IMR-90 (cell line): Measurements from ENCODE around the gene CLDN11. TPM values are rescaled to one million over a fixed set of nuclear protein-coding genes. Genes with fewer than 3 reads are reported as not detected.
A peak's percentile ranks its signal among the peaks of the same experiment; 100 is the strongest.

Experiments
- ATAC-seq: fragments of 200-7000 bp; cut with Tn5 transposase; 2 replicates; pipeline ENCODE4 v1.9.1; 2020; ENCODE audit warnings: low read depth, mild to moderate bottlenecking, moderate library complexity
- BruUV-seq: library from RNA; stranded (reverse); fragments of 400-500 nt; replicated peaks from 2 replicates; lab custom pipeline; 2021; lab: Mats Ljungman, UMichigan
- CTCF ChIA-PET: fragments of 300-600 bp; formaldehyde crosslinking; extraction: SDS; loops from one replicate; lab custom pipeline; 2021; ENCODE audit warnings: antibody characterized with exemption; lab: Yijun Ruan, JAX
- POLR2A ChIA-PET: fragments of 300-600 bp; sonication (Branson Sonifier 250); formaldehyde crosslinking; loops from one replicate; lab custom pipeline; 2022; ENCODE audit warnings: antibody characterized with exemption; ENCODE audit not compliant: unreplicated experiment; lab: Charles Lee
- DNase-seq: peaks from one replicate; pipeline ENCODE4 v3.0.0; 2013
- H2AFZ ChIP-seq: replicated peaks from 2 replicates; pipeline ENCODE3; 2013; ENCODE audit warnings: low read length, mild to moderate bottlenecking; ENCODE audit not compliant: poor library complexity
- H2AK5ac ChIP-seq: 2 replicates; pipeline ENCODE4 v1.6.1; 2013; ENCODE audit warnings: low read depth, low read length, inconsistent platforms
- H2AK9ac ChIP-seq: replicated peaks from 2 replicates; pipeline ENCODE3; 2013; ENCODE audit warnings: mild to moderate bottlenecking, low read depth, low read length, moderate library complexity; ENCODE audit not compliant: poor library complexity
- H2BK120ac ChIP-seq: 2 replicates; pipeline ENCODE4 v1.6.1; 2013; ENCODE audit warnings: low read depth, low read length, inconsistent platforms
- H2BK15ac ChIP-seq: 3 replicates; pipeline ENCODE4 v1.6.1; 2013; ENCODE audit warnings: low read depth, low read length, inconsistent platforms
- H2BK20ac ChIP-seq: 2 replicates; pipeline ENCODE4 v1.6.1; 2013; ENCODE audit warnings: low read depth, mild to moderate bottlenecking, inconsistent platforms, low read length, moderate library complexity
- H2BK5ac ChIP-seq: 2 replicates; pipeline ENCODE4 v1.6.1; 2013; ENCODE audit warnings: mild to moderate bottlenecking, low read depth, low read length, inconsistent platforms; ENCODE audit not compliant: poor library complexity, severe bottlenecking
- H3K14ac ChIP-seq: replicated peaks from 2 replicates; pipeline ENCODE4 v1.6.1; 2013; ENCODE audit warnings: low read depth, low read length, inconsistent platforms
- H3K18ac ChIP-seq: 2 replicates; pipeline ENCODE4 v1.6.1; 2013; ENCODE audit warnings: low read depth, low read length, control low read depth
- H3K23ac ChIP-seq: 2 replicates; pipeline ENCODE4 v1.6.1; 2013; ENCODE audit warnings: low read depth, low read length, inconsistent platforms
- H3K27ac ChIP-seq: 2 replicates; pipeline ENCODE4 v1.5.1; 2013; ENCODE audit warnings: mild to moderate bottlenecking, control low read depth, low read length; ENCODE audit not compliant: insufficient read depth
- H3K27me3 ChIP-seq: 2 replicates; pipeline ENCODE4 v1.6.1; 2013; ENCODE audit warnings: low read length; ENCODE audit not compliant: control insufficient read depth, insufficient read depth
- H3K36me3 ChIP-seq: 2 replicates; pipeline ENCODE4 v1.6.1; 2013; ENCODE audit warnings: low read length, mixed read lengths; ENCODE audit not compliant: control insufficient read depth, insufficient read depth
- H3K4ac ChIP-seq: 2 replicates; pipeline ENCODE4 v1.6.1; 2013; ENCODE audit warnings: low read depth, low read length, inconsistent platforms
- H3K4me1 ChIP-seq: 2 replicates; pipeline ENCODE4 v1.6.1; 2013; ENCODE audit warnings: low read length, mixed read lengths; ENCODE audit not compliant: control insufficient read depth, insufficient read depth
- H3K4me2 ChIP-seq: 2 replicates; pipeline ENCODE4 v1.6.1; 2013; ENCODE audit warnings: low read depth, mild to moderate bottlenecking, control low read depth, low read length, moderate library complexity
- H3K4me3 ChIP-seq: 2 replicates; pipeline ENCODE4 v1.5.1; 2013; ENCODE audit warnings: low read depth, mild to moderate bottlenecking, control low read depth, low read length, moderate library complexity; ENCODE audit not compliant: insufficient read depth
- H3K56ac ChIP-seq: 2 replicates; pipeline ENCODE4 v1.6.1; 2013; ENCODE audit warnings: low read length, inconsistent platforms; ENCODE audit not compliant: insufficient read depth; ENCODE audit errors: extremely low read depth
- H3K79me1 ChIP-seq, 2 experiments: 2 replicates each; pipeline ENCODE4 v1.6.1; 2013; ENCODE audit warnings: low read length in 2 of 2, inconsistent platforms in 1 of 2, low read depth in 1 of 2
- H3K9ac ChIP-seq: 2 replicates; pipeline ENCODE4 v1.6.1; 2013; ENCODE audit warnings: low read depth, low read length, control low read depth
- H3K9me1 ChIP-seq: 2 replicates; pipeline ENCODE4 v1.6.1; 2013; ENCODE audit warnings: low read length, inconsistent platforms; ENCODE audit not compliant: insufficient read depth
- H3K9me3 ChIP-seq: 2 replicates; pipeline ENCODE4 v1.6.1; 2013; ENCODE audit warnings: low read length; ENCODE audit not compliant: control insufficient read depth, insufficient read depth
- H4K20me1 ChIP-seq: 2 replicates; pipeline ENCODE4 v1.6.1; 2013; ENCODE audit warnings: low read length, inconsistent platforms; ENCODE audit not compliant: insufficient read depth
- H4K5ac ChIP-seq: 2 replicates; pipeline ENCODE4 v1.6.1; 2013; ENCODE audit warnings: mild to moderate bottlenecking, low read depth, low read length, control low read depth
- H4K8ac ChIP-seq, 2 experiments: 2 replicates each; pipeline ENCODE4 v1.6.1; 2013; ENCODE audit warnings: low read depth in 2 of 2, low read length in 2 of 2, control low read depth in 1 of 2, inconsistent platforms in 1 of 2
- H4K91ac ChIP-seq: 2 replicates; pipeline ENCODE4 v1.6.1; 2013; ENCODE audit warnings: low read depth, low read length, inconsistent platforms; ENCODE audit not compliant: insufficient read depth
- BHLHE40 ChIP-seq: fragments of 150-350 bp; IDR thresholded peaks from 2 replicates; pipeline ENCODE4 v1.6.1; 2016; ENCODE audit warnings: mild to moderate bottlenecking, low read depth, low read length
- ELK1 ChIP-seq: fragments of 150-350 bp; IDR thresholded peaks from 2 replicates; pipeline ENCODE4 v1.6.1; 2016; ENCODE audit warnings: low read depth, mild to moderate bottlenecking, low read length, moderate library complexity, borderline replicate concordance
- FOS ChIP-seq: fragments of 150-350 bp; IDR thresholded peaks from 2 replicates; pipeline ENCODE4 v1.6.1; 2016; ENCODE audit warnings: low read depth, low read length
- NFE2L2 ChIP-seq: fragments of 150-350 bp; IDR thresholded peaks from 2 replicates; pipeline ENCODE4 v1.6.1; 2016; ENCODE audit warnings: low read depth, mild to moderate bottlenecking, low read length
- WGBS, 2 experiments: methylation state at CpG; one replicate each; pipeline versions ENCODE4 v1.1.5 to v1.1.7; 2013; ENCODE audit warnings: missing lambda C conversion rate in 2 of 2; ENCODE audit not compliant: insufficient read length in 1 of 2; ENCODE audit errors: extremely low coverage in 2 of 2; 5-methylcytosine and 5-hydroxymethylcytosine counted together
- dilution Hi-C: fragments of 300-500 bp; cut with HindIII; formaldehyde crosslinking; loops from one replicate; pipeline ENCODE4 v1.14.3; 2018; ENCODE audit warnings: low sequenced_read_pairs; ENCODE audit not compliant: unreplicated experiment
- in situ Hi-C: fragments of 300-500 bp; cut with MboI; formaldehyde crosslinking; loops from 3 replicates; pipeline ENCODE4 v1.14.3; 2019; ENCODE audit warnings: low sequenced_read_pairs, inconsistent platforms, mixed read lengths
- intact Hi-C: fragments of 100-400 bp; cut with micrococcal nuclease; formaldehyde crosslinking; loops from 2 replicates; pipeline ENCODE4 v1.10.0; 2022
- polyA plus RNA-seq, 3 experiments: library from polyadenylated mRNA; depleted of rRNA; stranded (reverse); fragments of >200 nt; gene quantifications; 2 replicates each; pipeline ENCODE4 v1.2.3, GENCODE V29; 2012; ENCODE audit warnings: low replicate concordance in 1 of 3
- total RNA-seq: library from RNA; depleted of rRNA; stranded (reverse); fragments of >200 nt; gene quantifications from 2 replicates; pipeline ENCODE4 v1.2.3, GENCODE V29; 2012

CLDN11 gene
- total and polyA plus RNA-seq, 2 of the 4 experiments (the other 2 are of a cell fraction): 245 to 318 TPM

DNA sequence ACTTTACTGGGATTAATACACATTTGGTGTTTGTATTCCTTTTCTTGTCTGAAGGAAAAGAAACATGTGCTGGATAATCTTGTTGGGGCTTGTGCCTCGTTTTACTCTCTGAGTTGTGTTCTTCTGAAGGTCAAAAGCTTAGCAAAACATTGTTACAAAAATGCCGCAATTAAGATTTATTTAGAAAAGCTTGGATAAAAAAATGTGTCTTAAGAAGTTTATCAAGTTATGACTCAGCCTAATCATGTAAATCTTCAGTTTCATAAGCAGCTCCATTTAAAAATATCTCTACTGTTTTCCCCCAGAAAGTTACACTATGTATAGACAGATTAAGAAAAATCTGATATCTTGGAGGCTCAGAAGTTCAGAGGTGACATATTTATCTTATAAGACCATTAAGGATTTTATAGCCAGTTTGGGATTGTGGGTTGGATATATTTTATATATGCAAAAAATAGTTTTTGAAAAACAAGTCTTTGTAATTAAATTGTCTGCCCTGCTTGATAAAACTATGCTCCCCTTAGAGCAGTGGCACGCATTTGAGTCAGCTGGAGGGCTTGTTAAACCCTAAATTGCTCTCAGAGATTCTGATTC is 56.5 kb downstream of the CLDN11 start:
- H3K14ac ChIP-seq: no peak overlapping the region
- H3K9ac ChIP-seq: no peak overlapping the region
- H2BK120ac ChIP-seq: peak overlapping the region; percentile 9; the same call in 1 of the 2 replicates
- peak; percentile 35 for ATAC-seq
- no peak overlapping the region for H3K4me2 ChIP-seq
- no TSS peak for BruUV-seq
- no peak overlapping the region for H3K18ac ChIP-seq
- H2AK9ac ChIP-seq: no peak overlapping the region
- peaks cover 0 to 2% of the 10 kb centered on the region in 2 experiments; a peak in 1 of 4 replicates for H3K79me1 ChIP-seq
- no peak overlapping the region for H3K56ac ChIP-seq
- H4K5ac ChIP-seq: no peak overlapping the region
- no peak overlapping the region for H2AFZ ChIP-seq
- WGBS, 2 experiments: no CpG with 5 or more reads among the region's 3 CpGs
- no peaks in the 10 kb centered on the region for H3K27me3 ChIP-seq
- ChIA-PET POLR2A (no interaction called here), CTCF (no interaction called here)
- peak overlapping the region; percentile 39; the same call in 1 of the 2 replicates for H3K27ac ChIP-seq
- in situ Hi-C loops (no loop called here), dilution Hi-C loops (no loop called here), intact Hi-C loops (loop anchor here (1.0 kb wide), 1 partner anchor 47 kb away; no protein-coding TSS in a partner anchor)
- no peak overlapping the region for H3K4me3 ChIP-seq
- H2BK20ac ChIP-seq: no peak overlapping the region
- no peaks in the 10 kb centered on the region for H3K36me3 ChIP-seq
- no peaks in the 10 kb centered on the region for H3K9me3 ChIP-seq
- no peak overlapping the region for H4K8ac ChIP-seq
- DNase-seq: peak; percentile 62
- H2AK5ac ChIP-seq: no peak overlapping the region
- no peak for TF ChIP-seq BHLHE40
- peak; percentile 22; the same call in 1 of the 2 replicates for TF ChIP-seq FOS
- TF ChIP-seq NFE2L2: no peak
- no peak for TF ChIP-seq ELK1
- no peak overlapping the region for H4K91ac ChIP-seq
- no peak overlapping the region for H3K23ac ChIP-seq
- 0 out of 2 replicates have a peak overlapping the region, but pooled peaks have one; percentile 25 for H3K4ac ChIP-seq
- H3K4me1 ChIP-seq: peaks cover 22% of the 10 kb centered on the region
- no peak overlapping the region for H2BK5ac ChIP-seq
- H4K20me1 ChIP-seq: peaks cover 4% of the 10 kb centered on the region; the same call in 1 of the 2 replicates
- H3K9me1 ChIP-seq: peaks cover 3% of the 10 kb centered on the region
- no peak overlapping the region for H2BK15ac ChIP-seq
